H9 (cell line): ENCODE results near the gene RIMS1. TPM values are rescaled to one million over a fixed set of nuclear protein-coding genes. Genes with fewer than 3 reads are reported as not detected.

Experiments
- DNase-seq: peaks from one replicate; pipeline ENCODE4 v3.0.0-alpha.2; 2017
- H2AFZ ChIP-seq: one replicate; pipeline ENCODE4 v1.6.1; 2013; ENCODE audit warnings: mild to moderate bottlenecking, low read length, control low read depth, moderate library complexity
- H2AK5ac ChIP-seq: 2 replicates; pipeline ENCODE4 v1.6.1; 2013; ENCODE audit warnings: low read length, control low read depth, mixed read lengths; ENCODE audit not compliant: insufficient read length
- H2BK120ac ChIP-seq: one replicate; pipeline ENCODE4 v1.6.1; 2013; ENCODE audit warnings: low read depth, mild to moderate bottlenecking, low read length, control low read depth, inconsistent platforms; ENCODE audit not compliant: poor library complexity, severe bottlenecking
- H2BK12ac ChIP-seq: 2 replicates; pipeline ENCODE4 v1.6.1; 2013; ENCODE audit warnings: low read length, control low read depth, mixed read lengths, low read depth; ENCODE audit not compliant: insufficient read length
- H2BK15ac ChIP-seq: 2 replicates; pipeline ENCODE4 v1.6.1; 2013; ENCODE audit warnings: low read depth, low read length, control low read depth
- H2BK20ac ChIP-seq: one replicate; pipeline ENCODE4 v1.6.1; 2013; ENCODE audit warnings: low read depth, mild to moderate bottlenecking, low read length, control low read depth, inconsistent platforms; ENCODE audit not compliant: poor library complexity, severe bottlenecking
- H2BK5ac ChIP-seq: 2 replicates; pipeline ENCODE4 v1.6.1; 2013; ENCODE audit warnings: low read length, control low read depth, mixed read lengths; ENCODE audit not compliant: insufficient read length
- H3K14ac ChIP-seq: 2 replicates; pipeline ENCODE4 v1.6.1; 2013; ENCODE audit warnings: low read length, control low read depth; ENCODE audit not compliant: insufficient read depth
- H3K18ac ChIP-seq: 2 replicates; pipeline ENCODE4 v1.6.1; 2013; ENCODE audit warnings: low read depth, mild to moderate bottlenecking, mixed read lengths, low read length, control low read depth; ENCODE audit not compliant: insufficient read length
- H3K23ac ChIP-seq: 2 replicates; pipeline ENCODE4 v1.6.1; 2013; ENCODE audit warnings: low read length, control low read depth, mixed read lengths, low read depth; ENCODE audit not compliant: insufficient read length
- H3K23me2 ChIP-seq: 2 replicates; pipeline ENCODE4 v1.6.1; 2013; ENCODE audit warnings: low read depth, mild to moderate bottlenecking, mixed read lengths, low read length, control low read depth; ENCODE audit not compliant: insufficient read length, poor library complexity, severe bottlenecking
- H3K27ac ChIP-seq: 2 replicates; pipeline ENCODE4 v1.5.1; 2013; ENCODE audit warnings: low read length, control low read depth, mixed read lengths, low read depth; ENCODE audit not compliant: insufficient read length
- H3K27me3 ChIP-seq: 2 replicates; pipeline ENCODE4 v1.6.1; 2013; ENCODE audit warnings: low read length, control low read depth, inconsistent platforms; ENCODE audit not compliant: insufficient read depth
- H3K4ac ChIP-seq: 2 replicates; pipeline ENCODE4 v1.6.1; 2013; ENCODE audit warnings: low read depth, mild to moderate bottlenecking, control low read depth, inconsistent platforms, low read length, moderate library complexity
- H3K4me1 ChIP-seq: 2 replicates; pipeline ENCODE4 v1.6.1; 2013; ENCODE audit warnings: low read length, control low read depth, inconsistent platforms; ENCODE audit not compliant: insufficient read depth
- H3K4me2 ChIP-seq: 2 replicates; pipeline ENCODE4 v1.6.1; 2013; ENCODE audit warnings: low read length, control low read depth, mixed read lengths; ENCODE audit not compliant: insufficient read length, insufficient read depth
- H3K56ac ChIP-seq: 2 replicates; pipeline ENCODE4 v1.6.1; 2013; ENCODE audit warnings: low read depth, mild to moderate bottlenecking, mixed read lengths, low read length, control low read depth; ENCODE audit not compliant: insufficient read length
- H3K79me1 ChIP-seq: 2 replicates; pipeline ENCODE4 v1.6.1; 2013; ENCODE audit warnings: low read depth, mild to moderate bottlenecking, moderate library complexity, low read length, control low read depth, inconsistent platforms; ENCODE audit not compliant: insufficient read depth, poor library complexity, severe bottlenecking
- H3K79me2 ChIP-seq: 2 replicates; pipeline ENCODE4 v1.6.1; 2013; ENCODE audit warnings: low read length, control low read depth, inconsistent platforms; ENCODE audit not compliant: insufficient read depth
- H3K9ac ChIP-seq: 2 replicates; pipeline ENCODE4 v1.6.1; 2013; ENCODE audit warnings: low read length, control low read depth, mixed read lengths; ENCODE audit not compliant: insufficient read length; ENCODE audit errors: extremely low read depth
- H3K9me3 ChIP-seq: one replicate; pipeline ENCODE4 v1.6.1; 2013; ENCODE audit warnings: low read depth, low read length, inconsistent platforms; ENCODE audit not compliant: control insufficient read depth
- H3T11ph ChIP-seq: one replicate; pipeline ENCODE4 v1.6.1; 2013; ENCODE audit warnings: mild to moderate bottlenecking, low read length, control low read depth, inconsistent platforms
- H4K20me1 ChIP-seq: one replicate; pipeline ENCODE4 v1.6.1; 2013; ENCODE audit not compliant: control insufficient read depth, insufficient read length, insufficient read depth
- H4K5ac ChIP-seq: 2 replicates; pipeline ENCODE4 v1.6.1; 2013; ENCODE audit warnings: low read depth, mild to moderate bottlenecking, mixed read lengths, low read length, control low read depth; ENCODE audit not compliant: insufficient read length
- H4K8ac ChIP-seq: replicated peaks from 2 replicates; pipeline ENCODE4 v1.6.1; 2013; ENCODE audit warnings: low read length, control low read depth, mixed read lengths, low read depth; ENCODE audit not compliant: insufficient read length
- H4K91ac ChIP-seq: 2 replicates; pipeline ENCODE4 v1.6.1; 2013; ENCODE audit warnings: low read depth, mild to moderate bottlenecking, moderate library complexity, mixed read lengths, low read length, control low read depth; ENCODE audit not compliant: insufficient read length
- H3K27ac Mint-ChIP-seq, 3 experiments: 2 replicates in 2 of 3; 3 replicates in 1 of 3; pipeline ENCODE4 v1.8.0; 2020 to 2021; ENCODE audit warnings: mixed read lengths in 3 of 3, mild to moderate bottlenecking in 1 of 3, moderate library complexity in 1 of 3
- H3K27me3 Mint-ChIP-seq: 2 replicates; pipeline ENCODE4 v1.8.0; 2021; ENCODE audit warnings: low read depth, mild to moderate bottlenecking, moderate library complexity, mixed read lengths
- H3K36me3 Mint-ChIP-seq, 3 experiments: 2 replicates in 2 of 3; 3 replicates in 1 of 3; pipeline ENCODE4 v1.8.0; 2020 to 2021; ENCODE audit warnings: low read depth in 3 of 3, mixed read lengths in 3 of 3; ENCODE audit not compliant: insufficient read depth in 1 of 3
- H3K4me1 Mint-ChIP-seq, 2 experiments: 2 replicates each; pipeline ENCODE4 v1.8.0; 2020; ENCODE audit warnings: mixed read lengths in 2 of 2
- H3K4me3 Mint-ChIP-seq, 2 experiments: 2 replicates in 1 of 2; 3 replicates in 1 of 2; pipeline ENCODE4 v1.8.0; 2020 to 2021; ENCODE audit warnings: mild to moderate bottlenecking in 2 of 2, mixed read lengths in 2 of 2, moderate library complexity in 1 of 2
- H3K9me3 Mint-ChIP-seq, 2 experiments: 2 replicates in 1 of 2; 3 replicates in 1 of 2; pipeline ENCODE4 v1.8.0; 2020; ENCODE audit warnings: mild to moderate bottlenecking in 2 of 2, mixed read lengths in 2 of 2, moderate library complexity in 1 of 2
- CTCF ChIP-seq: fragments of 200-600 bp; sonication (generic); conservative IDR thresholded peaks from 3 replicates; pipeline ENCODE4 v1.8.0; 2021; ENCODE audit warnings: antibody characterized with exemption, mild to moderate bottlenecking
- WGBS: extraction: QIAGEN DNeasy Blood & Tissue Kit; methylation state at CpG from one replicate; pipeline ENCODE4 v1.1.7; 2013; ENCODE audit warnings: missing lambda C conversion rate, low lambda C conversion rate, mixed read lengths; ENCODE audit not compliant: insufficient read length; ENCODE audit errors: extremely low coverage; 5-methylcytosine and 5-hydroxymethylcytosine counted together
- total RNA-seq: library from RNA; stranded (reverse); gene quantifications from 2 replicates; pipeline ENCODE4 v1.2.1, GENCODE V29; 2021

RIMS1 gene
- total RNA-seq, 1 experiment from 2014 or later, result 0.83 TPM

GRCh38 chr6:71855406-71855805 lies 30.9 kb upstream of the RIMS1 start:
- no CpG with 5 or more reads among the region's 3 CpGs for WGBS
- Histone ChIP-seq H3K23ac (no peak overlapping the region), H3K4ac (no peak overlapping the region), H2AFZ (no peak overlapping the region), H3K27me3 (no peaks in the 10 kb centered on the region), H4K91ac (no peak overlapping the region), H3K56ac (no peak overlapping the region), H4K5ac (no peak overlapping the region), H3T11ph (no peak overlapping the region), H4K8ac (no peak overlapping the region), H3K27ac (no peak overlapping the region), H2BK12ac (no peak overlapping the region), H3K14ac (no peak overlapping the region), H3K23me2 (no peaks in the 10 kb centered on the region), H3K79me2 (no peaks in the 10 kb centered on the region), H3K4me2 (no peak overlapping the region), H2BK5ac (no peak overlapping the region), H3K79me1 (no peaks in the 10 kb centered on the region), H4K20me1 (no peaks in the 10 kb centered on the region), H2BK20ac (no peak overlapping the region), H3K4me1 (no peaks in the 10 kb centered on the region), H2BK120ac (no peak overlapping the region), H3K18ac (no peak overlapping the region), H2AK5ac (no peak overlapping the region), H3K9me3 (no peaks in the 10 kb centered on the region), H3K9ac (no peak overlapping the region), H2BK15ac (no peak overlapping the region)
- no peak overlapping the region; a peak in 1 of 5 replicates for H3K4me3 Mint-ChIP-seq
- H3K27me3 Mint-ChIP-seq, result no peaks in the 10 kb centered on the region
- H3K36me3 Mint-ChIP-seq, result no peaks in the 10 kb centered on the region
- TF ChIP-seq CTCF, result peak; percentile 24; the same call in 1 of the 3 replicates
- DNase-seq, result no peak
- no peak overlapping the region for H3K27ac Mint-ChIP-seq
- no peaks in the 10 kb centered on the region; a peak in 1 of 5 replicates for H3K9me3 Mint-ChIP-seq
- no peaks in the 10 kb centered on the region for H3K4me1 Mint-ChIP-seq
